ENCODE data around the gene IRF5.

DNA sequence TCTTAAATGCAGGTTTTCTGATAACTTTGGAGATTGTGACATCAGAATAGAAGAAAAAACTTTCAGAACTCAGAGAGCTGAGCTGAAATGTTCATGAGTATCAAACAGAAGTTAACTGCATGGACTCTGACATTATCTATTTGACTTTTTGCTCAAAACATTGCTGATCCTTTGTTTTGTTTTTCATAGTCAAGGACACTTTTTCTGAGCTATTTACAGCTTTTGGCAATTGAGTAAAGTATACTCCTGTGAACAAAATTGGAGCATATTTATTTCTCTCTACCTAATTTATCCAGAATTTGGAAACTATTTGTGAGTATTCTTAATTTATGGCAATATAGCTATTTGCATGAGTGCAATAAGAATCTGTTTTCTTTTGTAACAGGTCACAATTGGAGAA, 38.3 kb upstream of the IRF5 start:
- TF ChIP-seq, protein P1, sequence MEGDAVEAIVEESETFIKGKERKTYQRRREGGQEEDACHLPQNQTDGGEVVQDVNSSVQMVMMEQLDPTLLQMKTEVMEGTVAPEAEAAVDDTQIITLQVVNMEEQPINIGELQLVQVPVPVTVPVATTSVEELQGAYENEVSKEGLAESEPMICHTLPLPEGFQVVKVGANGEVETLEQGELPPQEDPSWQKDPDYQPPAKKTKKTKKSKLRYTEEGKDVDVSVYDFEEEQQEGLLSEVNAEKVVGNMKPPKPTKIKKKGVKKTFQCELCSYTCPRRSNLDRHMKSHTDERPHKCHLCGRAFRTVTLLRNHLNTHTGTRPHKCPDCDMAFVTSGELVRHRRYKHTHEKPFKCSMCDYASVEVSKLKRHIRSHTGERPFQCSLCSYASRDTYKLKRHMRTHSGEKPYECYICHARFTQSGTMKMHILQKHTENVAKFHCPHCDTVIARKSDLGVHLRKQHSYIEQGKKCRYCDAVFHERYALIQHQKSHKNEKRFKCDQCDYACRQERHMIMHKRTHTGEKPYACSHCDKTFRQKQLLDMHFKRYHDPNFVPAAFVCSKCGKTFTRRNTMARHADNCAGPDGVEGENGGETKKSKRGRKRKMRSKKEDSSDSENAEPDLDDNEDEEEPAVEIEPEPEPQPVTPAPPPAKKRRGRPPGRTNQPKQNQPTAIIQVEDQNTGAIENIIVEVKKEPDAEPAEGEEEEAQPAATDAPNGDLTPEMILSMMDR (IDR thresholded peaks at IDR 0.05; ENCODE audit: low read length), result no peak
- no peak for TF ChIP-seq EZH2 (optimal IDR thresholded peaks at IDR 0.05; ENCODE audit: low read depth, low read length)
- TF ChIP-seq EZH2phosphoT487 (IDR thresholded peaks at IDR 0.05; ENCODE audit: low read length), result no peak

All from MM.1S (cell line).